ENCODE measurements around the gene CLMN.

The CLMN gene

GRCh38 chr14:95321693-95322455 lies 2.2 kb upstream of the CLMN start:
- DNase-seq (ENCODE audit: low spot score) = no peak

- DNase-seq (ENCODE audit: low spot score) = no peak
These were observed 1.4 kb upstream of the CLMN start for GRCh38 chr14:95320955-95321600.

DNA sequence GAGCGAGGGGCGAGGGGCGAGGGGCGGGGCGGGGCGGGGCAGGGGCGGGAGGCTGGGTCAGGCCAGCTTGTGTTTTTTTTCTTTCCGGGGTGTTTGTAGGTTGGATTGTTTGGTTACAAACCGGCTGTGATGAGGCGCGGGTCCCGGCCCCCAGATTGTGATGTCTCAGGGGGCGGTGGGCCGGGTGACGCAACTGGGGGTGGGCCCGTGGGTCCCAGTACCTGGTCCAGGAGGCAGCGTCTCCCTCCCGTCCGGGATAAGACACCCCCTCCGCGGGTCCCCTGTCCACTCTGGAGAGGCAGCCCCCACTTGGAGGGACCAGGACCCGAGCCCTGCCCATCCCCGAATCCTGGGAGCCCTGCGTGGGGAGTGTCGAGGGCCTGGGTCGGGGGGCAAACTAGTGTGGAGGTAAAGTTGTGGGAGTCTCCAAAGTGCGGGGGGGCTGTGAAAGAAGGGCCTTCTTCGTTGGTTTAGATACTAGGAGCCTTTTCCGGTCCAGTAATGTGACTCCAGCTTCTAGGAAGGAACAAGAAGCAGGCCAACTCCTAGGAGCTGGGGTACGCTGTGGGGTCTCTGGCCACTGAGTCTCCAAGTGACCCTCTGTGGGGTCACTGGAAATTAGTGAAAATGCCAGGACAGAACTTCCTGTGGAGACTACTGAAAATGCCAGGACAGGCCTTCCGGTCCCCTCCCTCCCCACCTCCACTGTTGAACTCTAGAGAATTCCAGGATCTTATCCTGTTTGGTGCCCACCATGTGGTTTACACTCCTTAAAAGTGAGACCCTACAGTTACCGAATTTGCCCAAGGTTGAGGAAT lies 579 bp upstream of the CLMN start:
- DNase-seq (ENCODE audit: low spot score) = no peak

DNA sequence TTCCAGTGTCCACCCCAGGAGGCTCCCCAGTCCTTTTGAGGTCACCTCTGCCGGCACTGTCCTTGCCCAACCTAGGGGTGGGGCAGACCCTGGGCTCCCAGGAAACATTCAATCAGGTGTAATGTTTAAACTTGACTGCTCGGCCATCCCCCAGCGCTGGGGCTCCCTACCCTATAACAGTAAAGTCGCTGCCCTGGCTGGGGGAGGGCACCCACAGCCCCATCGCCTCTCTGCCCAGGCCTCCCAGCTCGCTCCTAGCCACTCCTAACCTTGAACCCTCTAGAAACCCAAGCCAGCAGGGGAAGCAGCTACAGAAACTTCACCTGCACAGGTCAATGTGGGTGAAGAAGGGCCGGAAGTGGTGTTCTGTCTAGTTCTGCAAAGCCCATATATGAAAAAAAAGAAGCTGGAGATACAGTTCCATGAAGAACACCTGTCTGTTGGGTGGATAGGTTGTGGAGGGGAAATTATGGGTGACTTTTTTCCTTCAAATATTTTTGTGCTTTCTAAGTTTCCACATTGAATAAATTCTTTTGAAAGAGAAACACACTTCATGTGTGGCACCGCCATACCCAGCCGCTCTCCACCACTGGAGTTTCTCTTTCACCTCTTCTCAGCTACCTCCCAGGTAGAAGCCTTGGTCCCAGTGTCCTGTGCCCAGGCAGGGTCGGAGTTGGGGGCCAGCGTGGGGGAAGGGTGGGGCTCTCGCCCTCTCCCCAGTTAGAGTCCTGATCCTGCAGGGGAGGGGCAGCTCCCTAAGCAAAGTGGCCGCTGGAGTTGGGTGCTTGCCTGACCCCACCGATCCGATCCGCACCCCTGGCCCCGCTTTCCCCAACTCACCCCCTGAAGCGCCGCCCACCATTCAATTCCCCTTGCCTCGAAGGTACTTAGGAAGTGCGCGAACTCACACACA lies 1.1 kb downstream of the CLMN start:
- no peak for DNase-seq (ENCODE audit: low spot score)

DNA sequence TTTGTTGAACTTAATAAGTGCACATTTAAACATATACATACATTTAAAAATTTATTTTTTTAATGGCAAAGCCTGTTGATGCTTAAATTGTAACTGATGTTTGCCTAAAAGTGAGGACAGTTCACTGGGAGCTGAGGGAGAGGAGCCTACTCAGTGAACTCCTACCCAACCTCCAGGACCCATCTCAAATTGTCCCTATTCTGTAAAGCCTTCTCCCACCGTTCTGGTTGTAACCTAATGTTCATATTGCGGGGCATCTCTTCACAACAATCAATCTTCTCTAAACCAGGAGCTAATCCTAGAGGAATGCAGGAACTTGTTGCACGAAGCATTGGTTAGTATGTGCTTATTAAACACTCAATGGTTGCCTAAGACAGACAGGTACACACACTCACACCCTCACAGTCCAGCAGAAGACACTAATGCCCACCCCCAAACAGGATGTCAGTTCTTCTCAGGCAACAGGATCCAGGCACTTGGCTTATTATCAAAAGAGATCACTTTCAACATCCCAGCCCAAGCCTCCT lies 1.8 kb downstream of the CLMN start:
- no peak for DNase-seq (ENCODE audit: low spot score)

DNA sequence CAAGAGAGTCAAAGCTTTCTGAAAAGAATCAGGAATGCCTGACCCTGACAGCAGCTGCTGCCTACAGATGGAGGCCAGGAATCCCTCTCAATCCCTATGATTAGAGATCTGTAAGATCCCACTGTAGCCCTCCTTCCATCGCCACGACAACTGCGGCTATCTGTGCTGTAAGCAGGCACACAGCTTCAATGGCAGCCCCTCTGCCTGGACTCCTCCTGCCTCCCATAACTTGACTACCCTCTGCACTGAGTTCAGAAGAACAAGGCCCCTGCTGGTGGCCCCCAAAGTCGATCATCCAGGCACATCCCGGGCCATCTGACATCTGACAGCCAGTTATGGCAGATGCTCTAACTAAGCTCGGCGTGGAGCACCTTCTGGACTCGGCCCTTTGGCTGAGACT lies 2.9 kb downstream of the CLMN start:
- no peak for DNase-seq (ENCODE audit: low spot score)

GRCh38 chr14:95315579-95315978 lies 4.1 kb downstream of the CLMN start:
- no peak for DNase-seq (ENCODE audit: low spot score)

DNA sequence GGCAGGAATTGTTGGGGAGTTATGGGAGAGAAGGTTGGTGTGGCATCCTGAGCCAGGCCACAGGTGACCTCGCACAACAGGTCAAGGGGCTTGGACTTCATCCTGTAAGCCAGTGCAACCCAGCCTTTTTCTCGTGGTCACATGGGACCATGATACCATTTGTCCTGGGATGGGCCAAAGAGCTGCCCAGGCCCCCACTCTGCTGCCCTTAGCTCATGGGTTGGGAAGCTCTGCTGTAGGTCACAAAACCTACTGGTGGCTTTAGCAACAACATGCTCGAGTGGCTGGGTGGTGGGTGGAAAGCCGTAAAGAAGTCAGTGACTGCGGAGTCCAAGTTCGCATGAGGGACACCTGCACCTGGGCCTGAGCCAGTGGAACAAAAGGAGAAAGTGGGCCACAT lies 4.6 kb downstream of the CLMN start:
- DNase-seq (ENCODE audit: low spot score) = no peak

GRCh38 chr14:95314609-95315008 lies 5.1 kb downstream of the CLMN start:
- no peak for DNase-seq (ENCODE audit: low spot score)

DNA sequence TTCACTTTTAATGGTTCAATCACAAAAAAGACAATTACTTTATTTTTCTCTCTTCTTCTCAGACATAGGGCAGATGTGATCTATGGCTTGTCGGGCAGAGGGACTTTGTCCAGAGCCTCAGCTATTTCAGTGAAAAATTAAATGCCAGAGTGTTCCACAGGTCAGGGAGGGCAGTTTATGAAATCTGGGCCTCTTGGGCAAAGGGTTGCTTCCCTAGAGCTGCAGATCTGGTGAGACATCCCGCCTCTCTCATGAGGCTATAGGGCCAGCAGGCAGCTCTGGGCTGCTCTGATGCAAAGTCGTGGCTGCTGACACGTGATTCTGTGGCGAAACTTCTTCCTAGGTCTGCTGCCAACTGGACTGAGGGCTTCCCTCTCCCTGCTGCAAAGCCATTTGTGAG lies 6.0 kb downstream of the CLMN start:
- DNase-seq (ENCODE audit: low spot score) = no peak

DNA sequence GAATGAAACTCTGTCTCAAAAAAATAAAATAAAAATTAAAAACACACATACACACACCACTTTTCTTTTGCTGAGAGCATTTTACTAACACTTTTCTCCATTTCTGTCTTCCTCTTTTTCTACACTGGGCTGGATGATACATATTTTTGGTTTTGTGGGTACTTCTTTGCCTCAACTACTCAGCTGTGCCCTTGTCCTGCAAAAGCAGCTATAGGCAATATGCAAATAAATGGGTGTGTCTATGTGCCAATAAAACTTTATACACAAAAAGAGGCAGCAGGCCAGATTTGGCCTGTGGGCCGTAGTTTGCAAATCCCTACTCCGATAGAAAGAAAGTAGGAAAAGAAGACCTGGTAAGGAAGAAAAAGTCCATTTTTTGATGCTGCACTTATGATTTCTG lies 6.5 kb downstream of the CLMN start:
- no peak for DNase-seq (ENCODE audit: low spot score)

- DNase-seq (ENCODE audit: low spot score) = no peak
These were observed 7.4 kb downstream of the CLMN start for GRCh38 chr14:95312311-95312710.

DNA sequence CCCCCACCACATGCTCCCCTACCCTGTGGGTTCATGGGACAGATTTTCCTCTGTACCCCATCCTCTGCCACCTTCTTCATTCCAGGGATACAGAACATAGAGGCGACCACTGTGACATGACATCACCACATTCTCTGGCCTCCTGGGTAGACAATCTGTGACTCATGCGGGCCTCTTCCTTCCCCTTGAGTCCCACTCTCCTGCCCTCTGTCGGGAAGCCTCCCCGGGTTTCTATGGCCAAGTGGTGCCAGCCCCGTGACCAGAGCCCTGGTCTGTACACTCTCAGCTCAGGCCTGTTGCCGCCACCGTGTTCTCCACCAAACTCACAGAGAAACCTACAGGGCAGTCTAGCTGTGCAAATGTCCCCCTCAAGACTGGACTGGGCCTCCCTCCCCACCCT lies 8.0 kb downstream of the CLMN start:
- DNase-seq (ENCODE audit: low spot score) = no peak

DNA sequence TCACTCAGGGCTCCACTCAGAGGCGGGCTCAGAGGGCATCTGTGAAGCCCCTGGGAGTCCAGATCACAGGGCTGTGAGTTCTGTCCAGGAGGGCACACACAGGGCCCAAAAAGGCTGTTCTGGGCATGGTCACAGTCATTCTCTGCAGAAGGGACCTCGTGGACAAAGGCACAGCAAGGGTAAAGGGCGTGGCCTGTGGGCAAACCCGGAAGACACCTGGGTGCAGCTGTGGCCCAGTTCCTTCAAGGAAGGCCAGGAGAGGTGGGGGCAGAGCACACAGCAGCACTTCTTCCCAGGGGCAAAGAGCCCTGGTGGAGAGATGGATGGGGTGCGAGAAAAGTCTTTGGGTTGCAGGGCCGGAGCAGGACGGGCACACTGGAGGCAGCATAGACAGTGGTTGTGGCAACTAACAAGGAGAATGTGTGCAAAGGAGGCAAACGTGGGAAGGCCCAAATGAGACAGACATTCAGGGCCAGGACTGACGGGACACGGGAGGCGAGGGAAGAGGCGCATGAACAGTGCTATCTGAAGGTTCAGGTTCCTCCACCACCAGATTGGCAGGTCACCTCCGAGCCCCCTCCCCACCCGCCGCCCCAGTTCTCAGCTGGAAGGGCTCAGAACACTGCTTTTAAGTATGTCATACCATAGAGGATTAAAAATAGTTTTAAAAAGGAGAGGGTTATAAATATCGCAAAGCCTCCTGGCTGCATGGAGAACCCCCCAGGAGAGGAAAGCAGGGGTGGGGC lies 8.9 kb downstream of the CLMN start:
- DNase-seq (ENCODE audit: low spot score) = no peak

DNA sequence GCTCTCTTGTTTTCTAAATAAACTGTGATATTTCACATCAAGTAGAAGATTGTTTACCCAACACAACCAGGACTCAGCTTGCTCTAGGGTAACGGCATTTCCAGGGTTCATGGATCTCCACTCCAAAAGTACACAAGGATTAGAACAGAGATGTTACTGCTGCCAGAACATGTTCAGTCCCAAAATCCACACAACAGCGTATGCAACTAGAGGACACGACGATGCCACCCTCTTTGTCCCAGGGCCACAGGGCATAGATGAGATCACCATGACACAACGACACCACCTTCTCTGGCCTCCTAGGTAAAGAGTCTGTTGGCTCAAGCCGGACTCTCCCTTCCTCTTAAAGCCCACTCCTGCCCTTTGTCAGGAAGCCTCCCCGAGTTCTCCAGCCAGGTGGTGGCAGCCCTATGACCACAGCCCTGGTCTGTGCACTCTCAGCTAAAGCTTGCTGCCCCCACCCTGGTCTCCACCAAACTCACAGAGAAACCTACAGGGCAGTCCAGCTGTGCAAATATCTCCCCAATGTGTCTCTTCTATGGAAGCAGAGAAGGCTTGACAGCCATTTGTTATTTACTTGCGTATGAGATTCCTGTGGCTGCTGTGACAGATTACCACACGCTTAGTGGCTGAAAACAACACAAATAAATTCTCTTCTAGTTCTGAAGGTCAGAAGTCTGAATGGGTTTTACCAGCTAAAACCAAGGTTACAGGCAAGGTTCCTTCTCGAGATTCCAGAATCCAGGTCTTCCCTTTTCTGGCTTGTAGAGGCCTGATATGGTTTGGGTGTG lies 10.3 kb downstream of the CLMN start:
- DNase-seq (ENCODE audit: low spot score) = no peak

DNA sequence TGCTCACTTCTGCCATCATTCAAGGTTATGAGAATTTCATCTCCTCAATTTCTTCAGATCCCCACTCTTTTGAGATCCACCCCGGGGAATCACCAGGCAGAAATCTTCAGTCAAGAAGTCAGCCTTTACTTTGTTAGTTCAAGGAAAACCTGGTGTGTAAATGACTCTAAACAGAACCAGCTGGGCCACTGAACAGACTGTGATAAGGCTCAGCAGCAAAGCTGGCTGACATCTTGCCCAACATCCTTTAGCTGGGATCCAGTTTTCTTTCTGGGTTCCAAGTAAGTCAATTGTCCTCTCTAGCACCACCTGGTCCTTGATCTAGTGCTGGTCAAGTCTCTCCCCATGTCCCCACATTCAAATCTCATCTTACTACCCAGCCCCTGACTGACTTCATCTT lies 11.6 kb downstream of the CLMN start:
- DNase-seq (ENCODE audit: low spot score) = no peak

GRCh38 chr14:95307402-95308041 lies 12.2 kb downstream of the CLMN start:
- no peak for DNase-seq (ENCODE audit: low spot score)

DNA sequence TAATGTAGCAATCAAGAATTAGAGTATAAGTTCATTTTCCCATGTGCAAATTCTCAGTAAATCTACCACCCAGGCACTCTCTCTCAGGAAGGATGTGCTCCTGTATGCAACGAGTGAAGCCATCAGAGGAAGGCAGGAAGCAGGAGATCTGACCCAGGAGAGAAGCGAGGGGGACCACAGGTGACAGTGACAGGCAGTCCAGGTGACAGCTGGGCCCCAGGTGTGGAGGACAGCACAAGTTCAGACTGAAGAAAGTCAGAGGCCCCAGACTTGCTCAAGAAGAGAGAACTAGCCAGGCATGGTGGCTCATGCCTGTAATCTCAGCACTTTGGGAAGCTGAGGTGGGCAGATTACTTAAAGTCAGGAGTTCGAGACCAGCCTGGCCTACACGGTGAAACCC lies 13.8 kb downstream of the CLMN start:
- no peak for DNase-seq (ENCODE audit: low spot score)

- no peak for DNase-seq (ENCODE audit: low spot score)
These were observed 14.6 kb downstream of the CLMN start for GRCh38 chr14:95305145-95305544.

DNA sequence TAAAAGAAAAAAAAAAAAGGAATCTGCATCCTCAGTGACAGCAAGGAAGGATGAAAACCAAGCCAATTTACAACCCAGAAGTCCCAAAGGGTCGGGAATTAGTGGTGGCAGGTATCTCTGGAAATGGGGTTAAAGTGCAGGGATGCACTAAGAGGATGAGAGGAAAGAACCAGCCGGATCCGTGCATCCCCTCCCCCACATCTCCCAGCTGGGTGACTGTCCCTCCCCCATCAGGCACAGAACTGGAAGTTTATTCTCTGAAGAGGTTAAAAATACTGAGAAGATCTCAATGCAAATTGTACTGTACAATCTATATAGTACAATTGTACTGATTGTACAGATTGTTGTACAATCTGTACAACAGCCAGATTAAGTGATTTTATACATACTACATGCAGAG lies 15.4 kb downstream of the CLMN start:
- DNase-seq (ENCODE audit: low spot score) = no peak

Data from hematopoietic multipotent progenitor cell treated with erythropoietin and hydrocortisone succinate and interleukin-3 and kit ligand, for 17 days (in vitro differentiated cells).